GM19455 (cell line): ENCODE results near the gene ZNF311.
"Not testable (repeated sequence)": the region's sequence is repeated elsewhere in the genome, so short reads cannot be mapped to it uniquely, and the experiment has no call there.

Source experiments
- ATAC-seq: cut with Tn5 transposase; IDR thresholded peaks from one replicate; pipeline ENCODE4 v1.9.1; 2021; ENCODE audit not compliant: unreplicated experiment

The ZNF311 gene

DNA sequence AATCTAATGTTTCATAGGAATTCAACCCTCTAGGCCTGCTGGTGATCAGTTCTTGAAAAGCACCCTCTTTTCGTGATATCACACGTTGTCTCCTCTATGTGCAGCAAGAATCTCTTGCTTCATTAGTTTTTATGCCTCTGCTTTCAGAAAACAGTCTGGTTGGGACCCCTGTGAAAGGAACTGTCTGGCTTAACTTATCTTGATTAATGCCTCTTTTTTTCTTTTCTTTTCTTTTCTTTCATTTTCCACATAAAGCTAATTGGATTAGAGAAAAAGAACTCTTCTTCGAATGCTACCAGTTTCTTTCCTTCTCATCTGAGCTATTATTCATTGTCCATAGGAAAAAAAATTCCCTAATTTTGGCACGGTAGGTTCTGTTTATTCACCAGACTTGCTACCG, 21.3 kb downstream of the ZNF311 start:
- ATAC-seq = no peak

GRCh38 chr6:28982476-28983266, 22.4 kb downstream of the ZNF311 start:
- no peak for ATAC-seq

DNA sequence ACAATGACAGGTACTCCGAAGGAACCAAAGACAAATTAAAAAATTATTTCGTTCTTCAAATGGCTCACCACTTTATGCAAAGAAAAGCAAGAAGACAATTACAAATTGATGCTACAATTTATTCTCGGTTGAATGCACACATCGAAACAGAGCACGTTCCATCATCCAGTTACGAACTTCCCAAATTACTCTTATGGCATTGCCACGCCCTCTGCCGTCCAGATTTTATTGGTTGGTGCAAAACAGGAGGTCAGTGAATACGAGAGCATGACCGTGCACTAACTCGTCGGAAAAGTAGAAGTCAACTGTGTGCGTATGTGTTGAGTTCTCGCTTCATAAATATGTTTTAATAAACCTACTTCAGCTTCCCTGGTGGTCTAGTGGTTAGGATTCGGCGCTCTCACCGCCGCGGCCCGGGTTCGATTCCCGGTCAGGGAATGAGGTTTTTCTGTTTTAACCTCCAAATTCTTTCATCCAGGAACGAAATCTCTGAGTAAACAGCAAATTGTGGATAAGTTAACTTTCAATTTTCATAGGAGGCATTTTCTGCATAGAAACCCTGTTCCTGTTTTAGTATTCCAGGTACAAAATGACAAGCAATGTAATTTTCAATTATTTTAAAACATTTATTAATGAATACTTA, 23.2 kb downstream of the ZNF311 start:
- no peak for ATAC-seq

- peak; percentile 14 for ATAC-seq
Measured at GRCh38 chr6:28981431-28981832, 23.7 kb downstream of the ZNF311 start.

GRCh38 chr6:28980852-28981430, 24.2 kb downstream of the ZNF311 start:
- peak; percentile 52 for ATAC-seq

- no peak for ATAC-seq
Measured at GRCh38 chr6:28980137-28980851, 24.8 kb downstream of the ZNF311 start.

DNA sequence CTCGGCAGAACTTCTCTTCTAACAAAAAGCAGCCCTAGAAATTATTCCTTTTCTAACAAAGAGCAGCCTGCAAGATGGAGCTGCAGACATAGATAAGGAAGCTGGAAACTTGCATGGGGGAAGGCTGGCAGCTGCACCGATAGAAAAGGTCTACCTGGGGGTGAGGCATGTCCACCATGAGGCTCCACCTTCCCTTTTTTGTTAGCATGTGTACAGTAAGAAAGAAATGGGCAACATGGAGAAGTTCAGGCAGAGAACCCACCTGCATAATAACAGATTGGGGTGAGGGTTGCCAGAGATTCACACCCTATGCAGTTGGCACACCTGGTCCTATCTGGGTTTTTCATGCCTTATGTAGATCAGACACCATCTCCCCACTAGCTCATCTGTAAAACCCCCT, 25.4 kb downstream of the ZNF311 start:
- no peak for ATAC-seq

- no peak for ATAC-seq
Measured at GRCh38 chr6:28978959-28979561, 26.1 kb downstream of the ZNF311 start.

DNA sequence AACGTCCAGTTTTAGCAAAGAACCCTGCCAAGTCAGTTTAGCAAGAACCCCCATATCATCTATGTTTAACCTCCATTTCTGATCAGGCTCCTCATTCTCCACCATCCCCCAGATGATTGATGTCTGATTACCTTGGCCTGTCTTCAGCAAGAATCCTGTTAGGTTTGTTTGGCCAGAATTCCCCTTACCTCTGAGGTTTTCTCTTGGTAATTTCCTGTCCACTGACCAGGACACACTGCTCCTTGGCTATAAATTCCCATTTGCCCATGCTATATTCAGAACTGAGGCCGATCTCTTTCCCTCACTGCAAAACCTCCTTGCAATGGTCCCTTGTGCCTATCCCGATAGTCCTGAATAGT, 27.0 kb downstream of the ZNF311 start:
- ATAC-seq = no peak

GRCh38 chr6:28977341-28978132, 27.6 kb downstream of the ZNF311 start:
- ATAC-seq = no peak

- no peak for ATAC-seq
Measured at GRCh38 chr6:28976677-28977076, 28.4 kb downstream of the ZNF311 start.

DNA sequence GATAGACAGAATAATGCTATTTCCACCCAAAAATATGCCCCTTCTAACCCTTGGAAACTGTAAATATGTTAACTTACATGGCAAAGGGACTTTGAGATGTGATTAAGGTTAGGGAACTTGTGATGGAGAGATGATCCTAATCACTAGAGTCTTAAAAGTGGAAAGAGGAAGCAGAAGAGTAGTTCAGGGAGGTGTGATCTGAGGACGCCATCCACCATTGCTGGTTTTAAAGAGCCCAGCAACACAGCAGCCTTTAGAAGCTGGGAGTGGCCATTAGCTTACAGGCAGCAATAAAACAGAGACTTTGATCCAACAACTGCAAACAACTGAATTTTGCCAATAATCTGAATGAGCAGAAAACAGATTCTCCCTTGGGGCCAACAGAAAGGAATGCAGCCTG, 30.6 kb downstream of the ZNF311 start:
- no peak for ATAC-seq

- ATAC-seq = not testable (repeated sequence)
Measured at GRCh38 chr6:28970056-28970455, 35.1 kb downstream of the ZNF311 start.

- ATAC-seq = no peak
Measured at GRCh38 chr6:28969129-28969528, 36.0 kb downstream of the ZNF311 start.

DNA sequence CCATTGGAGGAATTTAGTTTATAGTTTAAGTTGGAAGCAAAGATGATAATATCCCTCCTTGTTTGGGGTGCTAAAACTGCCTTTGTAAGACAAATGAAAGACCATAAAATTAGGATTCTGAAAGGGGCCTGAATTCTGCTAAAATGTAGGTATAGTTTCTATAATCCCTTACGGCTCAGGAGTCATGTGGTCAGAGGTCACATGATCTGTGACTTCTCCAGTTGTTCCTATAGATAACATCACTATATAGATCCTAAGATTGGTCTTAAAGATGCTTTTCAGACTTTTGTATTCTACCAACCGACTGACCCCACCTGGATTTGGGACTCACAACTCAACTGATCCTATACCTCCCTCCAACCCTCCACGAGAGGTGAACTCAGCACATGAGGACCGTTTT, 36.6 kb downstream of the ZNF311 start:
- no peak for ATAC-seq

GRCh38 chr6:28965706-28966105, 39.4 kb downstream of the ZNF311 start:
- no peak for ATAC-seq

DNA sequence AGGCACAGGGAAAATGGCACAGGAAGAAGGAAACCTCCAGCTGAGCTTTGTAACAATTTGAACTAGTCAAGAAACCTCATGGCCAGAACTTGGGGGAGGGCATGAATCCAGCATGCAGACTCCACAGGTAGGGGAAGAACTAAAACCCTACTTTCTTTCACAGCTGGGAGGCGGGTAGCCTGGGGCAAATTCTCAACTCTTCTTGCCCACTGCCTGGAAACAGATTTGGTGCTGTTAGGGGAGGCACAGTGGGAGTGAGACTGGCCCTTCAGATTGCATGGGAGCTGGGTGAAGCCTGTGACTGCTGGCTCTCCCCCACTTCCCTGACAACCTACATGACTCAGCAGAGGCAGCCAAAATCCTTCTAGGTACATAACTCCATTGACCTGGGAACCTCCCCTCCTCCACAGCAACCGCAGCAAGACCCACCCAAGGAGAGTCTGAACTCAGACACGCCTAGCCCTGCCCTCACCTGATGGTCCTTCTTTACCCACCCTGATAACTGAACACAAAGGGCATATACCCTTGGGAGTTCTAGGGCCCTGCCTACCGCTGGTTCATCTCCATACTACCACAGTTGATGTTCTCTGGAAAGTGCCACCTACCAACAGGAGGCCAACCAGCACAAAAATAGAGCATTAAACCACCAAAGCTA, 44.1 kb downstream of the ZNF311 start:
- ATAC-seq = no peak

GRCh38 chr6:28958561-28959243, 46.4 kb downstream of the ZNF311 start:
- ATAC-seq = not testable (repeated sequence)

DNA sequence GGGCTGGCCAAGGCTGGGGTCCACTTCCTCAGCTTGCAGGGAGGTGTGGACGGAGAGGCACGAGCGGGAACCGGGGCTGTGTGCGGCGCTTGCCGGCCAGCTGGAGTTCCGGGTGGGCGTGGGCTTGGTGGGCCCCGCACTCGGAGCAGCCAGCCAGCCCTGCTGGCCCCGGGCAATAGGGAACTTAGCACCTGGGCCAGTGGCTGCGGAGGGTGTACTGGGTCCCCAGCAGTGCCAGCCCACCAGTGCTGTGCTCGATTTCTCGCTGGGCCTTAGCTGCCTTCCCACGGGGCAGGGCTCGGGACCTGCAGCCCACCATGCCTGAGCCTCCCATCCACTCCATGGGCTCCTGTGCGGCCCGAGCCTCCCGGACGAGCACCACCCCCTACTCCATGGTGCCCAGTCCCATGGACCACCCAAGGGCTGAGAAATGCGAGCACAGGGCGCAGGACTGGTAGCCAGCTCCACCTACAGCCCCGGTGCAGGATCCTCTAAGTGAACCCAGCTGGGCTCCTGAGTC, 47.3 kb downstream of the ZNF311 start:
- ATAC-seq = not testable (repeated sequence)
